GM10266 (cell line): Measurements from ENCODE around the gene GCC2.
"Not testable (repeated sequence)": the region's sequence is repeated elsewhere in the genome, so short reads cannot be mapped to it uniquely, and the experiment has no call there.

Source experiments
- DNase-seq: peaks from one replicate; pipeline ENCODE4 v3.0.0; 2012; ENCODE audit errors: extremely low spot score
- TF ChIP-seq, protein P1 (sequence below): IDR thresholded peaks from 2 replicates; pipeline ENCODE4 v1.5.1; 2012; ENCODE audit warnings: mild to moderate bottlenecking, low read depth; ENCODE audit not compliant: control insufficient read depth, insufficient read depth; ENCODE audit errors: missing control alignments

The GCC2 gene

DNA sequence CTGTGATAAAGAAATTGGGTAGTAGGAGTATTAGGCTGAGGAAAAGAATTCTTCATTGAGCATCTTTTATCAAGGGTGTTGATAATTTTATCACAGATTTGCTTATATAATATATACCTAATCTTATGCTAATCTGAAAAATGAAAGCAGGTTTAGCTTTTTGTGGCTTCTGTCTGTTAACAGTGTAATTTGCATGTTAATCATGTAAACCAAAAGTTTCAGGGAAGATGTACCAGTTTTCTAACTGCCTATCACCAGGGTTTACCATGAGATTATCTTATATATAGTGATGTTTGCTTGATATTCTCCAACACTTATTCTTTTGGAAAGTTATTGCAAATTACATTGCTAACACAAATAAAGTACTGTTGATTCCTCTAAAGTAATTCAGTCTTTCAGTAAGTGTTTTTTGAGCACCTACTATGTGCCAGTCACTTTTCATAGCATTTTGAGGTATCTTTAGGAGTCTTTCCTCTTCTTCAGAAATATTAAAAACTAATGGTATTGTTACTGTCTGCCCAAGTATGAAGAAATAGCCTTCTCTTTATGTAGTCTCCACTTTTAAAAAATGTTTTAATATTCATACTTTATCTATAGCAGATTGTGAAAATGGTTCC is 41.6 kb downstream of the GCC2 start:
- DNase-seq: no peak
- TF ChIP-seq, protein P1, sequence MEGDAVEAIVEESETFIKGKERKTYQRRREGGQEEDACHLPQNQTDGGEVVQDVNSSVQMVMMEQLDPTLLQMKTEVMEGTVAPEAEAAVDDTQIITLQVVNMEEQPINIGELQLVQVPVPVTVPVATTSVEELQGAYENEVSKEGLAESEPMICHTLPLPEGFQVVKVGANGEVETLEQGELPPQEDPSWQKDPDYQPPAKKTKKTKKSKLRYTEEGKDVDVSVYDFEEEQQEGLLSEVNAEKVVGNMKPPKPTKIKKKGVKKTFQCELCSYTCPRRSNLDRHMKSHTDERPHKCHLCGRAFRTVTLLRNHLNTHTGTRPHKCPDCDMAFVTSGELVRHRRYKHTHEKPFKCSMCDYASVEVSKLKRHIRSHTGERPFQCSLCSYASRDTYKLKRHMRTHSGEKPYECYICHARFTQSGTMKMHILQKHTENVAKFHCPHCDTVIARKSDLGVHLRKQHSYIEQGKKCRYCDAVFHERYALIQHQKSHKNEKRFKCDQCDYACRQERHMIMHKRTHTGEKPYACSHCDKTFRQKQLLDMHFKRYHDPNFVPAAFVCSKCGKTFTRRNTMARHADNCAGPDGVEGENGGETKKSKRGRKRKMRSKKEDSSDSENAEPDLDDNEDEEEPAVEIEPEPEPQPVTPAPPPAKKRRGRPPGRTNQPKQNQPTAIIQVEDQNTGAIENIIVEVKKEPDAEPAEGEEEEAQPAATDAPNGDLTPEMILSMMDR: no peak

DNA sequence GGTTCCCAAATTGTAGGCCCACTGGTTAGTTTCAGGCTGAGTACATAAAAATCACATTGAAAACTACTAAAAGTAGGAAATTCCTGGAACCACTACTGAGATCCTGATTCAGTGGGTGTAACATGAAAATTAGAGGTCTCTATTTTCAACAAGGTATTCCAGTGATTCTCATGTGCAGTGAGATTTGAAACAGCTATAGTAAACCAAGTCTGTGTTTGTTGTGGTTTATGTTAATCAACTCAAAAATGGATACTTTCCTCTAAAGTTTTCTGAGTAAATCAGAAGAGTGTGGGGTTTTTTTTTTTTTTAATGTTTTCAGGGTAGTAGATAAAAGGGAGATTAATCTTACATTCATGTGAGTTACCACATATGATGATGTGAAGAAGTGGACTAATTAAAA is 42.8 kb downstream of the GCC2 start:
- TF ChIP-seq, protein P1: no peak
- no peak for DNase-seq

DNA sequence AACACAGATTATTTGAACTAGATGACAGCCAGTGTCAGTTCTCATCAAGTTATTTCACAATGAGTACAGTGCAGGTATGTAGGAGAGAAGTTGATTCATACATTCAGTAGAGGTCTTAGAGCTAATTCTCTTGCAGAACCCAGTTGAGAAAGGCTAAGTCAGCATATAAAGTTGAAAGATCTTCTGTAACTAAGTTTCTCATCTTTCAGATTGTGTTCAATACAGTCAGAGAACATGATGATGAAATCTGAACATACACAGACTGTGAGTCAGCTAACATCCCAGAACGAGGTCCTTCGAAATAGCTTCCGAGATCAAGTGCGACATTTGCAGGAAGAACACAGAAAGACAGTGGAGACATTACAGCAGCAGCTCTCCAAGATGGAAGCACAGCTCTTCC is 43.4 kb downstream of the GCC2 start:
- DNase-seq: no peak
- TF ChIP-seq, protein P1: no peak

- DNase-seq: not testable (repeated sequence)
Observed at GRCh38 chr2:108496167-108496566, 47.2 kb downstream of the GCC2 start.

DNA sequence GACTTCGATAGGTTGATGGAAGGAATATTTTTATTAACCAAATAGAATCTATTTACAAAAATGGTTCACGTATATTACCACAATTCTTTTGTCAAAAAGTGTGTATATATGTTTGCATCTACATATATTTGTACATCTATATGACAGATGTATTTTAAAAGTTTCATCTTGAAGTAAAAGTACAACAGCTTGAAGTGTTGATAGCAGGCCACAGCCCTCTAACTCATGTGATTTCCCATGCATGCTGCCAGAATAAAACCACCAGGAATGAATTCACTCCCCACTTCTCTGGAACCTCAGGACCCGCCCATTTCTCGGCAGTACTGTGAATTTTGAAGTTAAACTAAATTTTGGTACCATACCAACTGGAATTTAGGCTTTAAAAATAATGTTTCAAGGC is 58.6 kb downstream of the GCC2 start:
- DNase-seq: not testable (repeated sequence)

- DNase-seq: not testable (repeated sequence)
Observed at GRCh38 chr2:108512431-108512830, 63.4 kb downstream of the GCC2 start.

DNA sequence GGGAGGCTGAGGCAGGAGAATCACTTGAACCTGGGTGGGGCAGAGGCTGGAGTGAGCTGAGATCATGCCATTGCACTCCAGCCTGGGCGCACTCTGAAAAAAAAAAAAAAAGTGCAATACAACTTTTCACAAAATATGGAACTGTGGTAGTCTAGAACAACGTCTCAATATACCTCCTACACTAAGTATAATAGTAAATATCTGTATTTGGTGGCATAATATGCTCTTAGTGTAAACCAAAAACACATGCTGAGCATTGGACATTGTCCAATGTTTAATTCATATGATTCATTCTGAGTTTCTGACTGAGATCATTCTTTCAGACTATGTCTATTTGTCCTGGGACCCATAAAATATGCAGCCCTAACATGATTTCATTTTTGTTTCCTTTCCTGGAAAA is 65.5 kb downstream of the GCC2 start:
- DNase-seq: not testable (repeated sequence)

GRCh38 chr2:108524688-108525087 is 75.7 kb downstream of the GCC2 start:
- DNase-seq: not testable (repeated sequence)

DNA sequence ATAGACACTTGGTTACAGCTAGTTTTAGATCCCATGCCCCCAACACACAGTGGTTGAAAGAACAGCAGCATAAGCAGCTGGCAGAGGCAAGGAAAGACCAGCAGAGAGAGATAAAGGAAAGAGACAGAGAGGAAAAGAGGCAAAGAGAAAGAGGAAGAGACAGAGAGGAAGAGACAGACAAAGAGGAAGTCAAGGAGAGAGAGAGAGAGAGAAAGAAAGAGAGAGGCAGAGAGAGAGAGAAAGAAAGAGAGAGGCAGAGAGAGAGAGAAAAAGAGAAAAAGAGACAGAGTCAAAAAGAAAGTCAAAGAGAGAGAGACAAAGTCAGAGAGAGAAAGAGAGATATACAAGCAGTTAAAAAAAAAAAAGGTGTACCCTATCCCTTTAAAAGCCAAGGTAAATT is 76.3 kb downstream of the GCC2 start:
- DNase-seq: not testable (repeated sequence)

- no peak for DNase-seq
- TF ChIP-seq, protein P1: no peak
Observed at GRCh38 chr2:108531674-108532055, 82.7 kb downstream of the GCC2 start.

- TF ChIP-seq, protein P1: peak; percentile 21
- peak; percentile 98 for DNase-seq
Observed at GRCh38 chr2:108533832-108534583, 85.0 kb downstream of the GCC2 start, which contains the start of gene LIMS1. LIMS1 (plus strand) TSS chr2:108534470; CDS start chr2:108534563, 93 bp downstream.
